Measurements from ENCODE around the gene WDR55.
"Not testable (repeated sequence)": the region's sequence is repeated elsewhere in the genome, so short reads cannot be mapped to it uniquely, and the experiment has no call there.

WDR55 gene

GRCh38 chr5:140637371-140638100 is 27.2 kb upstream of the WDR55 start:
- Histone ChIP-seq H3K4me3 (no peak overlapping the region), H3K27ac (no peak overlapping the region)
- no peak for TF ChIP-seq CTCF (IDR thresholded peaks at IDR 0.05)
- DNase-seq (ENCODE audit: low spot score), result no peak

GRCh38 chr5:140638898-140639147 is 25.9 kb upstream of the WDR55 start:
- Histone ChIP-seq H3K27ac (peak overlapping the region; percentile 81 to 88), H3K4me3 (peak overlapping the region; percentile 81)
- not testable (repeated sequence) for DNase-seq (ENCODE audit: low spot score)

- H3K27ac ChIP-seq, result peak within 1 kb of the TSS; percentile 81 to 88
- peak; percentile 51 for TF ChIP-seq CTCF (IDR thresholded peaks at IDR 0.05)
- peak; percentile 97 for DNase-seq (ENCODE audit: low spot score)
- H3K4me3 ChIP-seq, result peak within 1 kb of the TSS; percentile 81
Observed at GRCh38 chr5:140639148-140639981, 25.3 kb upstream of the WDR55 start, which contains the start of gene TMCO6. TMCO6 (plus strand) TSS chr5:140639451; CDS start chr5:140639528, 77 bp downstream.

GRCh38 chr5:140641716-140642115 is 23.0 kb upstream of the WDR55 start:
- TF ChIP-seq CTCF (IDR thresholded peaks at IDR 0.05), result no peak
- H3K27ac ChIP-seq, result no peak overlapping the region
- DNase-seq (ENCODE audit: low spot score), result no peak
- no peak overlapping the region for H3K4me3 ChIP-seq

- Histone ChIP-seq H3K4me3 (no peak overlapping the region), H3K27ac (no peak overlapping the region)
- no peak for DNase-seq (ENCODE audit: low spot score)
- no peak for TF ChIP-seq CTCF (IDR thresholded peaks at IDR 0.05)
Observed at GRCh38 chr5:140642718-140643117, 22.0 kb upstream of the WDR55 start.

GRCh38 chr5:140647042-140647419 is 17.7 kb upstream of the WDR55 start:
- Histone ChIP-seq H3K27ac (peak overlapping the region; percentile 79 to 96), H3K4me3 (peak overlapping the region; percentile 98)
- DNase-seq (ENCODE audit: low spot score), result no peak
- no peak for TF ChIP-seq CTCF (IDR thresholded peaks at IDR 0.05)

- DNase-seq (ENCODE audit: low spot score), result no peak
- no peak overlapping the region for H3K27ac ChIP-seq
- TF ChIP-seq CTCF (IDR thresholded peaks at IDR 0.05), result no peak
- H3K4me3 ChIP-seq, result no peak overlapping the region
Observed at GRCh38 chr5:140658870-140659269, 5.8 kb upstream of the WDR55 start.

GRCh38 chr5:140660371-140660770 is 4.3 kb upstream of the WDR55 start:
- H3K27ac ChIP-seq; DNase-seq (ENCODE audit: low spot score): not testable (repeated sequence)

More at GRCh38 chr5:140660371-140660770, 4.3 kb upstream of the WDR55 start:
- not testable (repeated sequence) for H3K4me3 ChIP-seq

Measured in coronary artery (tissue), 2 donors.